Measurements from ENCODE around the gene SLC25A21.
"Not testable (repeated sequence)": the region's sequence is repeated elsewhere in the genome, so short reads cannot be mapped to it uniquely, and the experiment has no call there.

Gene SLC25A21

DNA sequence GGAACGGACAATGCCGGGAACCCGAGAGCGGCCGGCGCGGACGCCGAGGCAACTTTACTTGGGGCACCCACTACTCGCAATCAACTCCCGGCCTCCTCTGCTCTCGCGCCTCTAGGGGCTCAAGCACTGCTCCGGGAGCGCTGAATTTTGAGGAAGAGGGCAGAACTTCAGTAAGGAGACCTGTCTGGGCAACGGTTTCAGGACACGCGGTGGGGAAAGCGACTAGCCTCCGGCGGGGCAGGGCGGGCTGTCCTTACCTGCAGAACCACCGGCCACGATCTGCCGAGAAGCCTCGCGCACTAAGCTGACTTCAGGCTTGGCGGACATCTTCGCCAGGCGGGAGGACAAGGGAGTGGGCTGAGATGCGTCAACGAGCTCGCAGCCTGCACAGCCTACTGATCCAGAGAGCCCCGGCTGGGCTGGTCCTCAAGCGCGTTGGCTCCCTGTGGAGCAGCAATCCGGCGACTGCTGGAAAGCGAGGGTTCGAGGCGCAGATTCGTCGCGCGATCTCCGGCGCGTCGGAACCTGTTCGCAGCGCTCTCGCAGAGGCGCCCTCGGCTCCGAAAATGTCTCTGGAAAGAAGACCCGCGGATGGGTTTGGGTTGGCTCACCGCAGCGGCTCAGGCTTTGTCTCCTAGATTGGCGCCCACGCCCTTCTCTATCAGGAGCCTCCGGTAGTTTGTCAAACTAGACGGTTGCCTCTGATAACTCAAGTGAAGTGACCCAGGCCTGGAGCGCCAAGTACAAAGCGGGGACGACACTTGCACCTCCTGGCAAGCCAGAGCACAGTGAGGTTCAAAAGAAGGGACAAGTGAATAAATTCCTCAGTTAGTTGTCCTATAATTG, at the start of gene SLC25A21:
Gene SLC25A21 (minus strand): TSS at position 583 of the 846 bp plus-strand sequence.
- DNase-seq: peak; percentile 84

DNA sequence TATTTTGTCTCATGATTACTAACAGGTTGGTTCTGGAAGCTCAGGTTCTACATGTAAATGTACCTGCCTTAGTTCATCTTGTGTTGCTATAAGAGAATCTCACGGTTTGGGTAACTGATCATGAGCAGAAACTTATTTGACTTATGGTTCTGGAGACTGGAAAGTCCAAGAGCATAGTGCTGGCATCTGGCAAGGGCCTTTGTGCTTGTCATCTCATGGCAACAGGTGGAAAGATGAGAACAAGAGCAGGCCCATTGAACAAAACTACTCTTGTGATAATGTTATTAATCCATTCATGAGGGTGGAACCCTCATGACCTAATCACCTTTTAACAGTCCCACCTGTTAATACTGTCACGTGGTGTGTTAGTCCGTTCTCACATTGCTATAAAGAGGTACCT, 48.7 kb upstream of the SLC25A21 start:
- no peak for DNase-seq

DNA sequence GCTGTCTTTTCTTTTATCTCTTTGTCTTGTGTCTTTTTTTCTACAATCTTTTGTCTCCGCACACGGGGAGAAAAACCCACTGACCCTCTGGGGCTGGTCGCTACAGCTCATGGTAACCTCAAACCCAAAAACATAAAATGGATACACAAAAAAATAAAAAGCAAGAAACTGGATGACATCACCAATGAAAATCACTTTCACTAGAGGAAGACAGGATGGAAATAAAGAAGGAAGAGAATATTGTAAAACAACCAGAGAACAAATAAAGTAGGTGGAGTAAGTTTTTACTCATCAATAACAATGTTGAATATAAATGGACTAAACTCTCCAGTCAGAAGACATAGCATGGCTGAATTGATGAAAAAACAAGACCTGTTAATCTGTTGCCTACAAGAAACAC, 42.9 kb upstream of the SLC25A21 start:
- DNase-seq: no peak

DNA sequence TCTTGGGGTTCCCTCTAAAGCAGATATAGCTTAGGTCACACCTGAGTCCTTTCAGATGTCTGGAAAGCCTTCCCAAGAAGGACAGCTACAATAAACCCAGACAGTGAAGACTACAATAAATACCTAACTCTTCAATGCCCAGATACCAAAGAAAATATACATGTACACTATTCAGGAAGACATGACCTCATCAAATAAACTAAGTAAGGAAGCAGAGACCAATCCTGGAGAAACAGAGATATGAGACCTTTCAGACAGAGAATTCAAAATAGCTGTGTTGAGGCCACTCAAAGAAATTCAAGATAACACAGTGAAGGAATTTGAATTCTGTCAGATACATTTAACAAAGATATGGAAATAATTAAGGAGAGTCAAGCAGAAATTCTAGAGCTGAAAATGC, 40.6 kb upstream of the SLC25A21 start:
- DNase-seq: no peak

DNA sequence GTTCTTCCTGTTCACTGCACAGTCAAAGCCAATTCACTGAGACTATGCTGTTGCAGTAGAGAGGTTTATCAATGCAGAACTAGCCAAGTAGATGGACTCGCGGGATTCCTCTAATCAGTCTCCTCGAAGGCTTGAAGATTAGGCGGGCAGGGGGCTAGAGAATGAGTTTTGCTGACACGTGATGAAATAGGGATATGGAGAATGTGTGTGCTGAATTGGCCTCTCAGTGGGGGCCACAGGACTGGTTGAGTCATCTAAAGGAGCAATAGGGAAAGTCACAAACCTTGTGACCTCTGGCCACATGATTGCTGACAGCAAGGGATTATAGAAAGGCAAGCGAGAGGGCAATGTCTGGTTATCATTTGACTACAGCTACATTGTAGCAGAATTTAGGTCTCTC, 38.0 kb upstream of the SLC25A21 start:
- DNase-seq: no peak

DNA sequence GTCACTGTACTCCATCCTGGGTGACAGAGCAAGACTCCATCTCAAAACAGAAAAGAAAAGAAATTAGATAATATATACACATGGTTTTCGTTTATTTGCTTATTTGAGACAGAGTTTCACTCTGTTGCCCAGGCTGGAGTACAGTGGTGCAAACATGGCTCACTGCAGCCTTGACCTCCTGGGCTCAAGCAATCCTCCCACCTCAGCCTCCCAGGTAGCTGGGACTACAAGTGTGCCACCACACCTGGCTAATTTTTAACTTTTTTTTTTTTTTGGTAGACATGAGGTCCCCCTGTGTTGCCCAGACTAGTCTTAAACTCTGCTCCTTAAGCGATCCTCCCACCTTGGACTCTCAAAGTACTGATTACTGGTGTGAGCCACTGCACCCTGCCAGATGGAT, 37.2 kb upstream of the SLC25A21 start:
- not testable (repeated sequence) for DNase-seq

DNA sequence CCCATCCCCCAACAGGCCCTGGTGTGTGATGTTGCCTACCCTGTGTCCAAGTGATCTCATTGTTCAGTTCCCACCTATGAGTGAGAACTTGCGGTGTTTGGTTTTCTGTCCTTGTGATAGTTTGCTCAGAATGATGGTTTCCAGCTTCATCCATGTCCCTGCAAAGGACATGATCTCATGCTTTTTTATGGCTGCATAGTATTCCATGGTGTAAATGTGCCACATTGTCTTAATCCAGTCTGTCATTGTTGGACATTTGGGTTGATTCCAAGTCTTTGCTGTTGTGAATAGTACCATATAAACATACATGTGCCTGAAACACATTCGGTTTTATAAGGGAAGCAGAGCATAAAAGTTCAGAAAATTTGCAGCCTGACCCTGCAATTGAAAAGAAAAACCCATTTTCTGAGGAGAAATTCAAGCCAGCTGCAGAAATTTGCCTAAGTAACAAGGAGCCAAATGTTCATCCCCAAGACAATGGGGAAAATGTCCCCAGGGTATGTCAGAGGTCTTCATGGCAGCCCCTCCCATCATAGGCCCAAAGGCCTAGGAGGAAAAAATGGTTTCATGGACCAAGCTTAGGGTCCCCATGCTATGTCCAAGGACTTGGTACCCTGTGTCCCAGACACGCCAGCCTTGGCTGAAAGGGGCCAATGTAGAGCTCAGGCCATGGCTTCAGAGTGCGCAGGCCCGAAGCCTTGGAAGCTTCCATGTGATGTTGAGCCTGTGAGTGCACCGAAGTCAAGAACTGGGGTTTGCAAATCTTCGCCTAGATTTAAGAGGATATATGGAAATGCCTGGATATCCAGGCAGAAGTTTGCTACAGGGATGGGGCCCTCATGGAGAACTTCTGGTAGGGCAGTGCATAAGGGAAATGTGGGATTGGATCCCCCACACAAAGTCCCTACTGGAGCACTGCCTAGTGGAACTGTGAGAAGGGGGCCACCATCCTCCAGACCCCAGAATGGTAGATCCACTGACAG, 33.5 kb upstream of the SLC25A21 start:
- DNase-seq: not testable (repeated sequence)

DNA sequence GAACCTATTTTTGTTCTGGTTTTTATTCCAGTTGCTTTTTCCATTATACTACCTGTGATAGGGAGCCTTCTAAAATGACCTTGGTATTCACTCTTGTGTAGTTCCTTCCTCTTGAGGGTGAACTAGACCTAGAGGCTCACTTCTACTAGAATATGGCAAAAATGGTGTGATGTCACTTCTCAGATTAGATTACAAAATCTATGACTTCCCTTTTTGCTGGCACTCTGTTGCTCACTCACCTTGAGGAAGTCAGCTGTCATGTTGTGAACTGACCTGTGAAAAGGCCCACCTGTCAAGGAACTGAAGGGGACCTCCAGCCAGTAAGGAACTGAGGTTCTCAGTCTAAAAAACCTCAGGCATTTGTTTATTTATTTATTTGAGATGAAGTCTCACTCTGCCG, 31.0 kb upstream of the SLC25A21 start:
- DNase-seq: no peak

DNA sequence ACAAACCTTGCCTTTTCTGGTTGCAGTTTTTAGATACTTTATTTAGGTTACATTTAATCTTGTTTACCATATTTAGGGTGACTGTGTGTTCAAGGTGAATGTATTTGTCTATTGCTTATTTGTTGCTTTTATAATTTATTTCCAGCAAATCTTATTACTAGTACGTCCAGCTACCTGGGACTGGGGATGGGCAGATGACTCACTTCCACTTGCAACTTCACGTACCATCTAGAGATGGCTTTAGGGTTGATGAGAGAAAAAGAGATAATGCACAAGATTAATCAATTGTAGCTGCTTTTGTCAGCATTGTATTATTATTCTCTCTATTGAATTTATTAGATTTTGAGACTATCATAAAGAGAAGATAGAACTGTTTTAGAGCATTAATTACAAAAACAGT, 30.4 kb upstream of the SLC25A21 start:
- no peak for DNase-seq

DNA sequence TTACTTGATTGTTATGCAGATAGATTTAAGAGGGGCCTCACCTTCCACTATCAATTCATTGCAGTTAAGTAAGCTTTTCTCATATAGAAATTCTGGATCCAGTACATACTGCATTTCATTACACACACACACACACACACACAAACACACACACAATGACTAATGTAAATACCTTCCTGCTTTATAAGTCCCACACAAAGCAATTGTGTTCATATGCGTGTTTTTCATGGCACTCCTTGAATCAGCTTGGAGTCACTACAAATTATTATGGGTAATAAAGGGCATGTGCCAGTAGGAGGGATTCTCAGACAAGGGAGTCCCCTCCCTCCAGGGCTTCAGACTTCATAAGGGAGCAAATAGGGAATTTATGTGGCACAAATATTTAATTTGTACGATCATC, 29.9 kb upstream of the SLC25A21 start:
- DNase-seq: no peak

DNA sequence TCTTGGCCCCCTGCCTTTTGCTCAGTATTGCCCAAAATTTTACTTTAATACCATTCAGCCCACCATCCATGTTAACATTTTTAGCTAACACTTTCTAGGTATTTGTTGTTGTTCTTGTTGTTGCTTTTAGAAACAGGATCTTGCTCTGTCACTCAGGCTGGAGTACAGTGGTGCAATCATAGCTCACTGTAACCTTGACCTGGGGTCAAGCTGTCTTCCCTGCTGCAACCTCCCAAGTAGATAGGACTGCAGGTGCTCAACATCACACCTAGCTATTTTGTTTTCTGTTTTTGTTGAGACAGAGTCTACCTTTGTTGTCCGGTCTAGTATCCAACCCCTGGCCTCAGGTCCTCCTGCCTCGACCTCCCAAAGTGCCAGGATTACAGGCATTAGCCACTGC, 29.3 kb upstream of the SLC25A21 start:
- no peak for DNase-seq

DNA sequence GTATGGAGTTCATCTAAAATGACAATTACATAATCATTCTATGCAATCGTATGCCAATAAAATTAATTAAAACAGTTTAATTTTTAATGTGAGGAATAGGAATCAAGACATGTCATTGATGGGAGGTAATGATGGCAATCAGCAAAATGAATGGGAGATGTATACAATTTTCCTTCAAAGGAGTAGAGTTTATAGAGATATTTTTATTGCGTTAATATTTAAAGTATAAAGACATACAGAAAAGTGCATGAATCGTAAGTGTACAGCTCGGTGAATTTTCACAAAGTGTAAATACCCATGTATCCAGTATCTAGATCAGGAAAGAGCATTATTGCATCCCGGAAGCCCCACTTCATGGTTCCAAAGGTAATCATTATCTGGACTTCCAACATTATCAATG, 26.5 kb upstream of the SLC25A21 start:
- DNase-seq: no peak

DNA sequence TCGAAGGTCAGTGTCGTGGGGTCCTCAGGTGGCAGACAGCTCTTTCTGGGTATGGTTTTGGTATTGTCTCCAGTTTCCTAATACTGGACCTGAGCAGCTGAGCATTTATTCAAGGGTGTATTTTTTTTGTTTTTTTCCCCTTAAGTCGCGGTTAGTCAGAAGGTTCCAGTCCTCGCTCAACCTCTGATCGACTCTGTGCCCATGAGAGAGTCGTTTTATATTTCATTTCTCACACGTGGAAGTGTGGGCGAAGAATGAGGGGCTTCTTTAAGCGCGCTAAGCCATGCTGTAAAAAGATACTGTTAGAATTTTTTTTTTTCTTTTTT, 25.8 kb upstream of the SLC25A21 start:
- DNase-seq: no peak

DNA sequence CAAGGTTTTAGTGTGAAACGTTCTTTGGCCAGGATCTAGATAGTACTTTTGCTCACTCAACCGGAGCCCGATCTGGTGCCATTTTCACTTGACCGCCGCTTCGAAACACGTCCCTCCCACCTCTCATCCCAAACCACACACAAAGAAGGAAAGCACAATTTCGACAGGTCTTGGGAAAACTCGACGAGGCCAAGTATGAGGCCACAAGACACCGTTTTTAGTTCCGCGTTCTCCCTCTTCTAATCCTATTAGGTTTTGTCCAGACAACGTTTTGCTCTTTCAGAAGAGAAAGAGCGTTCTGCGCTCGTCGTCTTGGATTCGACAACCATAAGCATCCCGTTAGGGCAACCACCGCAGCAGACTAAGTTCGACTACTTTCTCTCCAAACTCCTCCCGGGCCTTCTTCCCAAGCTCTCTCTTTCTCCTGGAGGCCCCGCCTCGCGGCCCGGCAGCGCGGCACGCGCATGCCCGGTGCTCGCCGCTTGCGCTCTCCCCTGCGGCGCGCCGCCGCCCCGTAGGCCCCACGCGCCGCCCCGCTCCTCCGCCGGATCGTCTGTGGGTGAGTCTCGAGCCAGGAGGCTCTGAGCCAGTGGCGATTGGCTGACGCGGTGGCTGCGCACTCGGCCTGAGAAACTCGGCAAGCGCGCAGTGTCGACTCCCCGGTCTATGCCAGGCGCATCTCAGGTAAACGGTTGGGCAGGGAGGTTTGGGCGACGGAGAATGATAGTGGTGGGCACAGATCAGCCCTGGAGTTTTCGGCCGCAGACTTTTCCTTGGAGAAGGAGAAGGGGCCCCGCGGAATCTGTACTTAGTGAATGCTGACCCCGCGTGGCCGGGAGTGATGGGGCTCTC, 25.2 kb upstream of the SLC25A21 start, which contains the start of gene MIPOL1:
Gene MIPOL1 (plus strand): TSS at position 517 of the 852 bp plus-strand sequence. CDS start 49,952 bp downstream, outside the sequence.
- peak; percentile 91 for DNase-seq

DNA sequence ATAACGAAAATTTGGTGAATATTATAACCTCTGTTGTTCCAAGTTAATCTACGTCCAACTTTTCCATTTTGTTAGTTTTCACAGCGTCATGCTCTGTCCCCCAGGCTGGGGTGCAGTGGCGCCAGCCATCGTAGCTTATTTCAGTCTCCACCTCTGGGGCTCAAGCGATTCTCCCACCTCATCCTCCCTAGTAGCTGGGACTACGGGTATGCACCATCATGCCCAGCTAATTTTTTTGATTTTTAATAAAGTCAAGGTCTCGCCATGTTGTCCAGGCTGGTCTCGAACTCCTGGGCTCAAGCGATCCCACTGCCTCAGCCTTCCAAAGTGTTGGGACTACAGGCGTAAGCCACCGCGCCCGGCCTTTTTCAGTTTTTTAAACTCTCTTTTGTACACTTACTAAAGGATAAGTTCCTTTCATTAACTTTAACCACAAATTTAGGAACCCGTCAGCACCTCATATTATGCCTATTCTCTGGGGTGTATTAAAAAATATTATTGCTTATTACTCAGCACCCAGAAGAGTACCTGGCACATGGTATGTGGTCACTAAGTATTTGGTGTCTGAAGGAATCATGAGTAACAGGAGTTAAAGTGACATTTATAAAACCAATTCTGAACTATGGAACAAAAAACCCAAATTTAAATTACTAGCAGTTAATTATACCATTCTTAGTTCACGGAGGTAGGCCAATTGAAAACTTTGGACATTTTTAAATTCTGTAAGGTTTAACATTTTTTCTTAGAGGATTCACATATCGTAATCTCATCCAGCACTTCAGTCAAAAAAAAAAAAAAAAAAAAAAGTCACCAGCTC, 24.4 kb upstream of the SLC25A21 start:
- DNase-seq: no peak

DNA sequence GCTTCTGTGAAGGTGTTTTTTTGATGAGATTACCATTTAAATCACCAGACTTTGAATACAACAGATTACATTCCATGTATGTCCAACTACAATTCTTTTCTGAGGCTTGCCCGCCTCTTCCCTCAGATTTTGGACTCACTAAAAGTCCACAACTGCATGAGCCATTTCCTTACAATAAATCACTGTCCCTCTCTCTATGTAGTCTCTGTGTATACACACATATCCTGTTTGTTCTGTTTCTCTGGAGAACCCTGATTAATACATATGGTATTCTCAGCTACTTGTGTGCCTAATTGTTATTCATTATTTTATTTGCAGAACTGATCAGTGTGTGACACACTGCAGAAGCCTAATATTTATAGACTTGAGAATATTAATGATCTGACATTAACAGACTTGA, 22.9 kb upstream of the SLC25A21 start:
- DNase-seq: no peak

DNA sequence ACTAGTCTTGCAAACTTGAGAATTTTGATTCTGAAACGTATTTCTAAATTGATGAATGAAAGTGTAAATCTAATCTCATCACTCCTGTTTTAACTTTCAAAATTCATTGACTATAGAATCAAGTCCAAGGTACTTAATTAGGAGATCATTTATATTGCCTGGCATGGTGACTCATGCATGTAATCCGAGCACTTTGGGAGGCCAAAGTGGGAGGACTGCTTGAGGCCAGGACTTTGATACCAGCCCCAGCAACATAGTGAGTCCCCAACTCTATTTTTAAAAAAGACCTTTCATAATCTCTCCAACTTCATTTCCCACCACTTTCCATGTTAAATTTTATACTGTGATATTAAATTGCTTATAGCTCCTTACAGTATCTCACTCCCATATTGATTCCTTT, 22.3 kb upstream of the SLC25A21 start:
- DNase-seq: no peak

DNA sequence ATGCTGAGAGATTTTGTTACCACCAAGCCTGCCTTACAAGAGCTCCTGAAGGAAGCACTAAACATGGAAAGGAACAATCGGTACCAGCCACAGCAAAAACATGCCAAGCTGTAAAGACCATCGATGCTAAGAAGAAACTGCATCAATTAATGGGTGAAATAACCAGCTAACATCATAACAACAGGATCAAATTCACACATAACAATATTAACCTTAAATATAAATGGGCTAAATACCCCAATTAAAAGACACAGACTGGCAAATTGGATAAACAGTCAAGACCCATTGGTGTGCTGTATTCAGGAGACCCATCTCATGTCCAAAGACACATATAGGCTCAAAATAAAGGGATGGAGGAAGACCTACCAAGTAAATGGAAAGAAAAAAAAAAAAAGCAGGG, 17.3 kb upstream of the SLC25A21 start:
- not testable (repeated sequence) for DNase-seq

DNA sequence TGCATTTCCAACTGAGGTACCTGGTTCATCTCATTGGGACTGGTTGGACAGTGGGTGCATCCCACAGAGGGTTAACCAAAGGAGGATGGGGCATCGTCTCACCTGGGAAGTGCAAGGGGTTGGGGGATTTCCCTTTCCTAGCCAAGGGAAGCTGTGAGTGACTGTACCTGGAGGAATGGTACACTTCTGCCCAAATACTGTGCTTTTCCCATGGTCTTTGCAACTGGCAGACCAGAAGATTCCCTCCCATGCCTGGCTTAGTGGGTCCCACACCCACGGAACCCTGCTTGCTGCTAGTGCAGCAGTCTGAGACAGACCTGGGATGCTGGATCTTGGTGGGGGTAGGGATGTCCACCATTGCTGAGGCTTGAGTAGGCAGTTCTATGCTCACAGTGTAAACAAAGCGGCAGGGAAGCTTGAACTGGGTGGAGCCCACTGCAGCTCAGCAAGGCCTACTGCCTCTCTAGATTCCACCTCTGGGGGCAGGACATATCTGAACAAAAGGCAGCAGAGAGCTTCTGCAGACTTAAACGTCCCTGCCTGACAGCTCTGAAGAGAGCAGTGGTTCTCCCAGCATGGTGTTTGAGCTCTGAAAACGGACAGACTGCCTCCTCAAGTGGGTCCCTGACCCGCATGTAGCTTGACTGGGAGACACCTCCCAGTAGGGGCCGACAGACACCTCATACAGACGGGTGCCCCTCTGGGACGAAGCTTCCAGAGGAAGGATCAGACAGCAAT, 15.6 kb upstream of the SLC25A21 start:
- not testable (repeated sequence) for DNase-seq

DNA sequence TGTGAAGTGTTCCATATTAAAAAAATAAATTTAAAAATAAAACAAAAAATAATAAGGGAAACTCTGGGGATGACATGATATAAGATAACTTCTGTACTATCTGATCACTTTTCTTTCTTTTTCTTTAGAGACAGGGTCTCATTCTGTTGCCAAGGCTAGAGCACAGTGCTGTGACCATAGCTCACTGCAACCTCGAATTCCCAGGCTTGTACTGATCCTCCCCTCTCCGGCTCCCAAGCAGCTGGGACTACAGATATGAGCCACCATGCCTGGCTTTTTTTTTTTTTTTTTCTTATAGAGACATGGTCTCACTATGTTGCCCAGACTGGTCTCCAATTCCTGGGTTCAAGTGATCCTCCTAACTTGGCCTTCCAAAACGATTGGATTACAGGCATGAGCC, 14.9 kb upstream of the SLC25A21 start:
- no peak for DNase-seq

DNA sequence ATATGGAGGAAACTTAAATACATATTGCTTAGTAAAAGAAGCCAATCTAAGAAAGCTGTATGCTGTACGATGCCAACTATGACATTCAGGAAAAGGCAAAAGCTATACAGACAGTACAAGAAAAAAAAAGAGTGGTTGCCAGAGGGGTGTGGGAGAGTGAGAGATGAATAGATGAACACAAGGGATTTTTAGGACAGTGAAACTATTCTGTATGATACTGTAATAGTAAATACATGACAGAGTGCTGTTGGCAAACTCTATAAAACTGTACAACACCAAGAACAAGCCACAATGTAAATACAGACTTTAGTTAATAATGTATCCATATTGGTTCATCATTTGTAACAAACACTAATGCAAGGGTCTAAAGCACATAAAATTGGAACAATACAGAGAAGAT, 14.5 kb upstream of the SLC25A21 start:
- DNase-seq: no peak
